H9 (cell line): ENCODE results near the gene PRKAR1A. TPM values are rescaled to one million over a fixed set of nuclear protein-coding genes. Genes with fewer than 3 reads are reported as not detected.

Experiments
- DNase-seq: peaks from one replicate; pipeline ENCODE4 v3.0.0-alpha.2; 2017
- H2AFZ ChIP-seq: one replicate; pipeline ENCODE4 v1.6.1; 2013; ENCODE audit warnings: mild to moderate bottlenecking, low read length, control low read depth, moderate library complexity
- H2AK5ac ChIP-seq: 2 replicates; pipeline ENCODE4 v1.6.1; 2013; ENCODE audit warnings: low read length, control low read depth, mixed read lengths; ENCODE audit not compliant: insufficient read length
- H2BK120ac ChIP-seq: one replicate; pipeline ENCODE4 v1.6.1; 2013; ENCODE audit warnings: low read depth, mild to moderate bottlenecking, low read length, control low read depth, inconsistent platforms; ENCODE audit not compliant: poor library complexity, severe bottlenecking
- H2BK12ac ChIP-seq: 2 replicates; pipeline ENCODE4 v1.6.1; 2013; ENCODE audit warnings: low read length, control low read depth, mixed read lengths, low read depth; ENCODE audit not compliant: insufficient read length
- H2BK15ac ChIP-seq: 2 replicates; pipeline ENCODE4 v1.6.1; 2013; ENCODE audit warnings: low read depth, low read length, control low read depth
- H2BK20ac ChIP-seq: one replicate; pipeline ENCODE4 v1.6.1; 2013; ENCODE audit warnings: low read depth, mild to moderate bottlenecking, low read length, control low read depth, inconsistent platforms; ENCODE audit not compliant: poor library complexity, severe bottlenecking
- H2BK5ac ChIP-seq: 2 replicates; pipeline ENCODE4 v1.6.1; 2013; ENCODE audit warnings: low read length, control low read depth, mixed read lengths; ENCODE audit not compliant: insufficient read length
- H3K14ac ChIP-seq: 2 replicates; pipeline ENCODE4 v1.6.1; 2013; ENCODE audit warnings: low read length, control low read depth; ENCODE audit not compliant: insufficient read depth
- H3K18ac ChIP-seq: 2 replicates; pipeline ENCODE4 v1.6.1; 2013; ENCODE audit warnings: low read depth, mild to moderate bottlenecking, mixed read lengths, low read length, control low read depth; ENCODE audit not compliant: insufficient read length
- H3K23ac ChIP-seq: 2 replicates; pipeline ENCODE4 v1.6.1; 2013; ENCODE audit warnings: low read length, control low read depth, mixed read lengths, low read depth; ENCODE audit not compliant: insufficient read length
- H3K23me2 ChIP-seq: 2 replicates; pipeline ENCODE4 v1.6.1; 2013; ENCODE audit warnings: low read depth, mild to moderate bottlenecking, mixed read lengths, low read length, control low read depth; ENCODE audit not compliant: insufficient read length, poor library complexity, severe bottlenecking
- H3K27ac ChIP-seq: 2 replicates; pipeline ENCODE4 v1.5.1; 2013; ENCODE audit warnings: low read length, control low read depth, mixed read lengths, low read depth; ENCODE audit not compliant: insufficient read length
- H3K27me3 ChIP-seq: 2 replicates; pipeline ENCODE4 v1.6.1; 2013; ENCODE audit warnings: low read length, control low read depth, inconsistent platforms; ENCODE audit not compliant: insufficient read depth
- H3K4ac ChIP-seq: 2 replicates; pipeline ENCODE4 v1.6.1; 2013; ENCODE audit warnings: low read depth, mild to moderate bottlenecking, control low read depth, inconsistent platforms, low read length, moderate library complexity
- H3K4me1 ChIP-seq: 2 replicates; pipeline ENCODE4 v1.6.1; 2013; ENCODE audit warnings: low read length, control low read depth, inconsistent platforms; ENCODE audit not compliant: insufficient read depth
- H3K4me2 ChIP-seq: 2 replicates; pipeline ENCODE4 v1.6.1; 2013; ENCODE audit warnings: low read length, control low read depth, mixed read lengths; ENCODE audit not compliant: insufficient read length, insufficient read depth
- H3K56ac ChIP-seq: 2 replicates; pipeline ENCODE4 v1.6.1; 2013; ENCODE audit warnings: low read depth, mild to moderate bottlenecking, mixed read lengths, low read length, control low read depth; ENCODE audit not compliant: insufficient read length
- H3K79me1 ChIP-seq: 2 replicates; pipeline ENCODE4 v1.6.1; 2013; ENCODE audit warnings: low read depth, mild to moderate bottlenecking, moderate library complexity, low read length, control low read depth, inconsistent platforms; ENCODE audit not compliant: insufficient read depth, poor library complexity, severe bottlenecking
- H3K79me2 ChIP-seq: 2 replicates; pipeline ENCODE4 v1.6.1; 2013; ENCODE audit warnings: low read length, control low read depth, inconsistent platforms; ENCODE audit not compliant: insufficient read depth
- H3K9ac ChIP-seq: 2 replicates; pipeline ENCODE4 v1.6.1; 2013; ENCODE audit warnings: low read length, control low read depth, mixed read lengths; ENCODE audit not compliant: insufficient read length; ENCODE audit errors: extremely low read depth
- H3K9me3 ChIP-seq: one replicate; pipeline ENCODE4 v1.6.1; 2013; ENCODE audit warnings: low read depth, low read length, inconsistent platforms; ENCODE audit not compliant: control insufficient read depth
- H3T11ph ChIP-seq: one replicate; pipeline ENCODE4 v1.6.1; 2013; ENCODE audit warnings: mild to moderate bottlenecking, low read length, control low read depth, inconsistent platforms
- H4K20me1 ChIP-seq: one replicate; pipeline ENCODE4 v1.6.1; 2013; ENCODE audit not compliant: control insufficient read depth, insufficient read length, insufficient read depth
- H4K5ac ChIP-seq: 2 replicates; pipeline ENCODE4 v1.6.1; 2013; ENCODE audit warnings: low read depth, mild to moderate bottlenecking, mixed read lengths, low read length, control low read depth; ENCODE audit not compliant: insufficient read length
- H4K8ac ChIP-seq: replicated peaks from 2 replicates; pipeline ENCODE4 v1.6.1; 2013; ENCODE audit warnings: low read length, control low read depth, mixed read lengths, low read depth; ENCODE audit not compliant: insufficient read length
- H4K91ac ChIP-seq: 2 replicates; pipeline ENCODE4 v1.6.1; 2013; ENCODE audit warnings: low read depth, mild to moderate bottlenecking, moderate library complexity, mixed read lengths, low read length, control low read depth; ENCODE audit not compliant: insufficient read length
- H3K27ac Mint-ChIP-seq, 3 experiments: 2 replicates in 2 of 3; 3 replicates in 1 of 3; pipeline ENCODE4 v1.8.0; 2020 to 2021; ENCODE audit warnings: mixed read lengths in 3 of 3, mild to moderate bottlenecking in 1 of 3, moderate library complexity in 1 of 3
- H3K27me3 Mint-ChIP-seq: 2 replicates; pipeline ENCODE4 v1.8.0; 2021; ENCODE audit warnings: low read depth, mild to moderate bottlenecking, moderate library complexity, mixed read lengths
- H3K36me3 Mint-ChIP-seq, 3 experiments: 2 replicates in 2 of 3; 3 replicates in 1 of 3; pipeline ENCODE4 v1.8.0; 2020 to 2021; ENCODE audit warnings: low read depth in 3 of 3, mixed read lengths in 3 of 3; ENCODE audit not compliant: insufficient read depth in 1 of 3
- H3K4me1 Mint-ChIP-seq, 2 experiments: 2 replicates each; pipeline ENCODE4 v1.8.0; 2020; ENCODE audit warnings: mixed read lengths in 2 of 2
- H3K4me3 Mint-ChIP-seq, 2 experiments: 2 replicates in 1 of 2; 3 replicates in 1 of 2; pipeline ENCODE4 v1.8.0; 2020 to 2021; ENCODE audit warnings: mild to moderate bottlenecking in 2 of 2, mixed read lengths in 2 of 2, moderate library complexity in 1 of 2
- H3K9me3 Mint-ChIP-seq, 2 experiments: 2 replicates in 1 of 2; 3 replicates in 1 of 2; pipeline ENCODE4 v1.8.0; 2020; ENCODE audit warnings: mild to moderate bottlenecking in 2 of 2, mixed read lengths in 2 of 2, moderate library complexity in 1 of 2
- WGBS: extraction: QIAGEN DNeasy Blood & Tissue Kit; methylation state at CpG from one replicate; pipeline ENCODE4 v1.1.7; 2013; ENCODE audit warnings: missing lambda C conversion rate, low lambda C conversion rate, mixed read lengths; ENCODE audit not compliant: insufficient read length; ENCODE audit errors: extremely low coverage; 5-methylcytosine and 5-hydroxymethylcytosine counted together
- total RNA-seq: library from RNA; stranded (reverse); gene quantifications from 2 replicates; pipeline ENCODE4 v1.2.1, GENCODE V29; 2021
- TF ChIP-seq, protein P1 (sequence below): fragments of 200-600 bp; sonication (generic); conservative IDR thresholded peaks from 3 replicates; pipeline ENCODE4 v1.8.0; 2021; ENCODE audit warnings: antibody characterized with exemption, mild to moderate bottlenecking

PRKAR1A gene
- total RNA-seq, 1 experiment from 2014 or later: 171 TPM

- H2AK5ac ChIP-seq: no peak overlapping the region
- no peak overlapping the region for H2BK5ac ChIP-seq
- no peak overlapping the region for H3K4ac ChIP-seq
- no peak overlapping the region for H3T11ph ChIP-seq
- no peak overlapping the region for H3K56ac ChIP-seq
- H3K18ac ChIP-seq: no peak overlapping the region
- H3K27me3 ChIP-seq: no peaks in the 10 kb centered on the region
- no peaks in the 10 kb centered on the region for H3K27me3 Mint-ChIP-seq
- no peak overlapping the region for H3K9ac ChIP-seq
- H3K4me1 ChIP-seq: no peaks in the 10 kb centered on the region
- no peak overlapping the region for H2BK12ac ChIP-seq
- H4K5ac ChIP-seq: no peak overlapping the region
- TF ChIP-seq, protein P1, sequence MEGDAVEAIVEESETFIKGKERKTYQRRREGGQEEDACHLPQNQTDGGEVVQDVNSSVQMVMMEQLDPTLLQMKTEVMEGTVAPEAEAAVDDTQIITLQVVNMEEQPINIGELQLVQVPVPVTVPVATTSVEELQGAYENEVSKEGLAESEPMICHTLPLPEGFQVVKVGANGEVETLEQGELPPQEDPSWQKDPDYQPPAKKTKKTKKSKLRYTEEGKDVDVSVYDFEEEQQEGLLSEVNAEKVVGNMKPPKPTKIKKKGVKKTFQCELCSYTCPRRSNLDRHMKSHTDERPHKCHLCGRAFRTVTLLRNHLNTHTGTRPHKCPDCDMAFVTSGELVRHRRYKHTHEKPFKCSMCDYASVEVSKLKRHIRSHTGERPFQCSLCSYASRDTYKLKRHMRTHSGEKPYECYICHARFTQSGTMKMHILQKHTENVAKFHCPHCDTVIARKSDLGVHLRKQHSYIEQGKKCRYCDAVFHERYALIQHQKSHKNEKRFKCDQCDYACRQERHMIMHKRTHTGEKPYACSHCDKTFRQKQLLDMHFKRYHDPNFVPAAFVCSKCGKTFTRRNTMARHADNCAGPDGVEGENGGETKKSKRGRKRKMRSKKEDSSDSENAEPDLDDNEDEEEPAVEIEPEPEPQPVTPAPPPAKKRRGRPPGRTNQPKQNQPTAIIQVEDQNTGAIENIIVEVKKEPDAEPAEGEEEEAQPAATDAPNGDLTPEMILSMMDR: no peak
- H3K79me1 ChIP-seq: no peaks in the 10 kb centered on the region
- H2BK120ac ChIP-seq: no peak overlapping the region
- no peak overlapping the region for H2AFZ ChIP-seq
- H2BK15ac ChIP-seq: no peak overlapping the region
- no peak overlapping the region for H3K27ac Mint-ChIP-seq
- no peak overlapping the region for H4K91ac ChIP-seq
- no peak overlapping the region for H3K14ac ChIP-seq
- H3K27ac ChIP-seq: no peak overlapping the region
- no peaks in the 10 kb centered on the region for H3K79me2 ChIP-seq
- H4K20me1 ChIP-seq: no peaks in the 10 kb centered on the region
- no peak overlapping the region for H3K4me2 ChIP-seq
- H3K9me3 Mint-ChIP-seq: no peaks in the 10 kb centered on the region; a peak in 2 of 5 replicates
- WGBS: no CpG with 5 or more reads among the region's 3 CpGs
- H4K8ac ChIP-seq: no peak overlapping the region
- H3K4me1 Mint-ChIP-seq: peaks cover 10 to 14% of the 10 kb centered on the region in 2 experiments
- H3K9me3 ChIP-seq: no peaks in the 10 kb centered on the region
- H2BK20ac ChIP-seq: no peak overlapping the region
- DNase-seq: no peak
- H3K23me2 ChIP-seq: no peaks in the 10 kb centered on the region
- no peak overlapping the region for H3K4me3 Mint-ChIP-seq
- H3K23ac ChIP-seq: no peak overlapping the region
- H3K36me3 Mint-ChIP-seq: peaks cover 0 to 11% (median 9%) of the 10 kb centered on the region in 3 experiments; a peak in 3 of 7 replicates
These were observed 65.2 kb downstream of the PRKAR1A start for GRCh38 chr17:68577497-68577821.
